Measurements from ENCODE around the gene SUPV3L1. TPM values are rescaled to one million over a fixed set of nuclear protein-coding genes. Genes with fewer than 3 reads are reported as not detected.
"Not testable (repeated sequence)": the region's sequence is repeated elsewhere in the genome, so short reads cannot be mapped to it uniquely, and the experiment has no call there.

Gene SUPV3L1
- total and polyA plus RNA-seq, 7 experiments from 2014 or later, result 16.5 to 63.2 (median 39.6) TPM

- Mint-ChIP-seq H3K27me3 (no peaks in the 10 kb centered on the region), H3K4me1 (no peaks in the 10 kb centered on the region), H3K9me3 (no peaks in the 10 kb centered on the region), H3K36me3 (peaks cover 0 to 40% (median 15%) of the 10 kb centered on the region in 5 donors), H3K27ac (no peak overlapping the region), H3K4me3 (no peak overlapping the region)
- CTCF ChIA-PET, result no interaction called here
- POLR2A ChIA-PET, result no interaction called here
- no peak overlapping the region for H3K27ac ChIP-seq (ENCODE audit: low read depth, low read length)
- H3K36me3 ChIP-seq (ENCODE audit: control insufficient read depth in 2 of 3, insufficient read depth in 3 of 3, low read length in 3 of 3), result peaks cover 0 to 55% (median 0%) of the 10 kb centered on the region in 3 experiments
- ATAC-seq, result no peak
- no peaks in the 10 kb centered on the region for H3K9me3 ChIP-seq (ENCODE audit: control insufficient read depth in 2 of 3, low read length in 3 of 3)
- no peak overlapping the region for H3K4me3 ChIP-seq (ENCODE audit: low read length)
- no peaks in the 10 kb centered on the region for H3K27me3 ChIP-seq (ENCODE audit: control insufficient read depth in 2 of 2, insufficient read depth in 2 of 2, low read length in 2 of 2)
- intact Hi-C loops (cut with micrococcal nuclease), result no loop called here
- no peak for DNase-seq
- H3K4me1 ChIP-seq (ENCODE audit: control insufficient read depth in 2 of 2, insufficient read depth in 2 of 2, low read length in 2 of 2), result no peaks in the 10 kb centered on the region
Measured at GRCh38 chr10:69246036-69246435, 66.0 kb downstream of the SUPV3L1 start.

GRCh38 chr10:69246581-69247312 lies 66.7 kb downstream of the SUPV3L1 start:
- peaks cover 0 to 52% (median 0%) of the 10 kb centered on the region in 3 experiments for H3K36me3 ChIP-seq (ENCODE audit: control insufficient read depth in 2 of 3, insufficient read depth in 3 of 3, low read length in 3 of 3)
- no peak overlapping the region for H3K27ac ChIP-seq (ENCODE audit: low read depth, low read length)
- Mint-ChIP-seq H3K4me1 (no peaks in the 10 kb centered on the region), H3K36me3 (peaks cover 0 to 42% (median 15%) of the 10 kb centered on the region in 5 donors), H3K9me3 (no peaks in the 10 kb centered on the region), H3K27me3 (no peaks in the 10 kb centered on the region), H3K27ac (no peak overlapping the region), H3K4me3 (no peak overlapping the region)
- no peaks in the 10 kb centered on the region for H3K4me1 ChIP-seq (ENCODE audit: control insufficient read depth in 2 of 2, insufficient read depth in 2 of 2, low read length in 2 of 2)
- intact Hi-C loops (cut with micrococcal nuclease), result no loop called here
- ChIA-PET POLR2A (no interaction called here), CTCF (interaction anchor here (0.6 kb wide), 1 partner anchor 445 kb away, joined by 3 read pairs; no protein-coding TSS in a partner anchor)
- no peaks in the 10 kb centered on the region for H3K9me3 ChIP-seq (ENCODE audit: control insufficient read depth in 2 of 3, low read length in 3 of 3)
- ATAC-seq (no peak), DNase-seq (no peak)
- H3K4me3 ChIP-seq (ENCODE audit: low read length), result no peak overlapping the region
- no peaks in the 10 kb centered on the region for H3K27me3 ChIP-seq (ENCODE audit: control insufficient read depth in 2 of 2, insufficient read depth in 2 of 2, low read length in 2 of 2)

- ATAC-seq, result no peak
- ChIA-PET CTCF (interaction anchor here (0.6 kb wide), 1 partner anchor 445 kb away, joined by 3 read pairs; no protein-coding TSS in a partner anchor), POLR2A (no interaction called here)
- H3K4me3 Mint-ChIP-seq, result no peak overlapping the region
- H3K27ac ChIP-seq (ENCODE audit: low read depth, low read length), result no peak overlapping the region
- no peaks in the 10 kb centered on the region for H3K9me3 ChIP-seq (ENCODE audit: control insufficient read depth in 2 of 3, low read length in 3 of 3)
- H3K9me3 Mint-ChIP-seq, result no peaks in the 10 kb centered on the region
- peaks cover 0 to 52% (median 0%) of the 10 kb centered on the region in 3 experiments for H3K36me3 ChIP-seq (ENCODE audit: control insufficient read depth in 2 of 3, insufficient read depth in 3 of 3, low read length in 3 of 3)
- H3K4me3 ChIP-seq (ENCODE audit: low read length), result no peak overlapping the region
- H3K27me3 ChIP-seq (ENCODE audit: control insufficient read depth in 2 of 2, insufficient read depth in 2 of 2, low read length in 2 of 2), result no peaks in the 10 kb centered on the region
- DNase-seq, result no peak
- H3K27ac Mint-ChIP-seq, result peak overlapping the region in 1 of 9 donors; percentile 62
- intact Hi-C loops (cut with micrococcal nuclease), result no loop called here
- H3K27me3 Mint-ChIP-seq, result no peaks in the 10 kb centered on the region
- H3K36me3 Mint-ChIP-seq, result peaks cover 0 to 47% (median 15%) of the 10 kb centered on the region in 5 donors
- H3K4me1 ChIP-seq (ENCODE audit: control insufficient read depth in 2 of 2, insufficient read depth in 2 of 2, low read length in 2 of 2), result no peaks in the 10 kb centered on the region
- H3K4me1 Mint-ChIP-seq, result no peaks in the 10 kb centered on the region
Measured at GRCh38 chr10:69247313-69247710, 67.3 kb downstream of the SUPV3L1 start.

GRCh38 chr10:69248117-69248730 lies 68.2 kb downstream of the SUPV3L1 start:
- H3K36me3 ChIP-seq (ENCODE audit: control insufficient read depth in 2 of 3, insufficient read depth in 3 of 3, low read length in 3 of 3), result peaks cover 0 to 56% (median 0%) of the 10 kb centered on the region in 3 experiments
- ChIA-PET POLR2A (no interaction called here), CTCF (interaction anchor here (0.6 kb wide), 1 partner anchor 12 kb away, joined by 3 read pairs; no protein-coding TSS in a partner anchor)
- no peak overlapping the region for H3K27ac Mint-ChIP-seq
- H3K27me3 Mint-ChIP-seq, result no peaks in the 10 kb centered on the region
- no peaks in the 10 kb centered on the region for H3K27me3 ChIP-seq (ENCODE audit: control insufficient read depth in 2 of 2, insufficient read depth in 2 of 2, low read length in 2 of 2)
- H3K27ac ChIP-seq (ENCODE audit: low read depth, low read length), result no peak overlapping the region
- H3K4me3 ChIP-seq (ENCODE audit: low read length), result no peak overlapping the region
- no peak for DNase-seq
- H3K4me1 ChIP-seq (ENCODE audit: control insufficient read depth in 2 of 2, insufficient read depth in 2 of 2, low read length in 2 of 2), result no peaks in the 10 kb centered on the region
- H3K9me3 ChIP-seq (ENCODE audit: control insufficient read depth in 2 of 3, low read length in 3 of 3), result no peaks in the 10 kb centered on the region
- H3K9me3 Mint-ChIP-seq, result no peaks in the 10 kb centered on the region
- no peak overlapping the region for H3K4me3 Mint-ChIP-seq
- H3K36me3 Mint-ChIP-seq, result peaks cover 0 to 51% (median 14%) of the 10 kb centered on the region in 5 donors
- intact Hi-C loops (cut with micrococcal nuclease), result no loop called here
- no peak for ATAC-seq
- H3K4me1 Mint-ChIP-seq, result no peaks in the 10 kb centered on the region

- intact Hi-C loops (cut with micrococcal nuclease), result no loop called here
- no peaks in the 10 kb centered on the region for H3K9me3 Mint-ChIP-seq
- no peak overlapping the region for H3K4me3 ChIP-seq (ENCODE audit: low read length)
- DNase-seq (no peak), ATAC-seq (no peak)
- peaks cover 0 to 49% (median 14%) of the 10 kb centered on the region in 5 donors for H3K36me3 Mint-ChIP-seq
- H3K36me3 ChIP-seq (ENCODE audit: control insufficient read depth in 2 of 3, insufficient read depth in 3 of 3, low read length in 3 of 3), result peaks cover 0 to 56% (median 0%) of the 10 kb centered on the region in 3 experiments
- CTCF ChIA-PET, result no interaction called here
- POLR2A ChIA-PET, result no interaction called here
- H3K27me3 ChIP-seq (ENCODE audit: control insufficient read depth in 2 of 2, insufficient read depth in 2 of 2, low read length in 2 of 2), result no peaks in the 10 kb centered on the region
- H3K9me3 ChIP-seq (ENCODE audit: control insufficient read depth in 2 of 3, low read length in 3 of 3), result no peaks in the 10 kb centered on the region
- no peaks in the 10 kb centered on the region for H3K4me1 ChIP-seq (ENCODE audit: control insufficient read depth in 2 of 2, insufficient read depth in 2 of 2, low read length in 2 of 2)
- no peaks in the 10 kb centered on the region for H3K4me1 Mint-ChIP-seq
- no peak overlapping the region for H3K27ac ChIP-seq (ENCODE audit: low read depth, low read length)
- no peaks in the 10 kb centered on the region for H3K27me3 Mint-ChIP-seq
- no peak overlapping the region for H3K27ac Mint-ChIP-seq
- no peak overlapping the region for H3K4me3 Mint-ChIP-seq
Measured at GRCh38 chr10:69250041-69250440, 70.0 kb downstream of the SUPV3L1 start.

- H3K9me3 ChIP-seq (ENCODE audit: control insufficient read depth in 2 of 3, low read length in 3 of 3); H3K4me3 ChIP-seq (ENCODE audit: low read length); CTCF ChIA-PET; H3K4me3 Mint-ChIP-seq; H3K9me3 Mint-ChIP-seq; ATAC-seq; POLR2A ChIA-PET; DNase-seq; H3K27ac Mint-ChIP-seq; intact Hi-C loops (cut with micrococcal nuclease); H3K27me3 Mint-ChIP-seq; H3K27ac ChIP-seq (ENCODE audit: low read depth, low read length); H3K4me1 ChIP-seq (ENCODE audit: control insufficient read depth in 2 of 2, insufficient read depth in 2 of 2, low read length in 2 of 2); H3K27me3 ChIP-seq (ENCODE audit: control insufficient read depth in 2 of 2, insufficient read depth in 2 of 2, low read length in 2 of 2); H3K4me1 Mint-ChIP-seq: not testable (repeated sequence)
- peaks cover 0 to 49% (median 11%) of the 10 kb centered on the region in 5 donors for H3K36me3 Mint-ChIP-seq
- H3K36me3 ChIP-seq (ENCODE audit: control insufficient read depth in 2 of 3, insufficient read depth in 3 of 3, low read length in 3 of 3), result peaks cover 0 to 49% (median 0%) of the 10 kb centered on the region in 3 experiments
Measured at GRCh38 chr10:69251417-69251816, 71.4 kb downstream of the SUPV3L1 start.
